ENCODE measurements around the gene ZEB1. TPM values are rescaled to one million over a fixed set of nuclear protein-coding genes. Genes with fewer than 3 reads are reported as not detected.

ZEB1 gene
- total and polyA plus RNA-seq, 2 of the 4 experiments (the other 2 are of a cell fraction), result 23.7 to 108 TPM

- H3K23ac ChIP-seq (ENCODE audit: low read depth, low read length), result no peak overlapping the region
- H2BK120ac ChIP-seq (ENCODE audit: low read depth, low read length), result no peak overlapping the region
- no peaks in the 10 kb centered on the region for H3K36me3 ChIP-seq (ENCODE audit: control insufficient read depth, insufficient read depth, low read length)
- no peaks in the 10 kb centered on the region for H3K27me3 ChIP-seq (ENCODE audit: control insufficient read depth, insufficient read depth, low read length)
- H2BK15ac ChIP-seq (ENCODE audit: low read depth, low read length), result no peak overlapping the region
- H3K4ac ChIP-seq (ENCODE audit: low read depth, low read length), result no peak overlapping the region
- H4K20me1 ChIP-seq (ENCODE audit: insufficient read depth, low read length), result peaks cover 68% of the 10 kb centered on the region
- no peak for ATAC-seq (ENCODE audit: low read depth)
- H4K5ac ChIP-seq (ENCODE audit: low read depth, low read length), result no peak overlapping the region
- H2BK20ac ChIP-seq (ENCODE audit: low read depth, low read length), result no peak overlapping the region
- no peak for TF ChIP-seq CEBPB (IDR thresholded peaks at IDR 0.05; ENCODE audit: low read depth, low read length)
- no peak for TF ChIP-seq CHD1 (IDR thresholded peaks at IDR 0.05; ENCODE audit: low read depth, low read length)
- TF ChIP-seq USF2 (IDR thresholded peaks at IDR 0.05; ENCODE audit: low read depth, low read length), result no peak
- TF ChIP-seq BHLHE40 (IDR thresholded peaks at IDR 0.05; ENCODE audit: low read depth, low read length), result no peak
- TF ChIP-seq FOS (IDR thresholded peaks at IDR 0.05; ENCODE audit: low read depth, low read length), result no peak
- CTCF ChIA-PET, result no interaction called here
- dilution Hi-C loops (cut with HindIII; ENCODE audit: low sequenced_read_pairs, unreplicated experiment) (no loop called here), in situ Hi-C loops (cut with MboI; ENCODE audit: low sequenced_read_pairs) (no loop called here), intact Hi-C loops (cut with micrococcal nuclease) (no loop called here)
- DNase-seq, result no peak
- H3K9me3 ChIP-seq (ENCODE audit: control insufficient read depth, insufficient read depth, low read length), result no peaks in the 10 kb centered on the region
- peaks cover 2 to 61% of the 10 kb centered on the region in 2 experiments; a peak in 3 of 4 replicates for H3K79me1 ChIP-seq (ENCODE audit: low read depth in 1 of 2, low read length in 2 of 2)
- H3K9ac ChIP-seq (ENCODE audit: low read depth, low read length), result no peak overlapping the region
- H3K56ac ChIP-seq (ENCODE audit: extremely low read depth, insufficient read depth, low read length), result no peak overlapping the region
- no peak overlapping the region for H2BK5ac ChIP-seq (ENCODE audit: low read depth, low read length, poor library complexity, severe bottlenecking)
- no peak overlapping the region for H2AK9ac ChIP-seq (replicated peaks; ENCODE audit: low read depth, low read length, poor library complexity)
- no peak overlapping the region for H3K4me3 ChIP-seq (ENCODE audit: insufficient read depth, low read depth, low read length)
- POLR2A ChIA-PET (ENCODE audit: unreplicated experiment), result no interaction called here
- no peak overlapping the region for H3K27ac ChIP-seq (ENCODE audit: insufficient read depth, low read length)
- no peak overlapping the region for H4K8ac ChIP-seq (ENCODE audit: low read depth in 2 of 2, low read length in 2 of 2)
- no TSS peak for BruUV-seq (replicated peaks)
- peaks cover 2% of the 10 kb centered on the region; the same call in 1 of the 2 replicates for H3K4me1 ChIP-seq (ENCODE audit: control insufficient read depth, insufficient read depth, low read length)
- H3K18ac ChIP-seq (ENCODE audit: low read depth, low read length), result no peak overlapping the region
- H4K91ac ChIP-seq (ENCODE audit: insufficient read depth, low read depth, low read length), result no peak overlapping the region
- no CpG with 5 or more reads among the region's 1 CpG for WGBS, 2 experiments (ENCODE audit: extremely low coverage in 2 of 2, insufficient read length in 1 of 2)
- peaks cover 9% of the 10 kb centered on the region for H3K9me1 ChIP-seq (ENCODE audit: insufficient read depth, low read length)
- no peak overlapping the region for H2AK5ac ChIP-seq (ENCODE audit: low read depth, low read length)
- H3K14ac ChIP-seq (replicated peaks; ENCODE audit: low read depth, low read length), result no peak overlapping the region
- no peak overlapping the region for H3K4me2 ChIP-seq (ENCODE audit: low read depth, low read length)
- no peak overlapping the region for H2AFZ ChIP-seq (replicated peaks; ENCODE audit: low read length, poor library complexity)
Observed at GRCh38 chr10:31381171-31381570, 62.2 kb downstream of the ZEB1 start.
